ENCODE results near the gene GORASP2.

Gene GORASP2

GRCh38 chr2:171013851-171014250, 84.8 kb downstream of the GORASP2 start:
- Histone ChIP-seq H3K4me1 (no peaks in the 10 kb centered on the region), H4K20me1 (0 out of 2 replicates have a peak, but pooled peaks cover 7% of the 10 kb centered on the region), H3K9me3 (no peaks in the 10 kb centered on the region), H3K27me3 (no peaks in the 10 kb centered on the region), H3K9ac (no peak overlapping the region), H3K4me2 (no peak overlapping the region), H3K4me3 (no peak overlapping the region), H3K36me3 (peaks cover 71% of the 10 kb centered on the region), H3K27ac (no peak overlapping the region)
- TF ChIP-seq Cebpa-rat (IDR thresholded peaks at IDR 0.05), result no peak

GRCh38 chr2:171016125-171016524, 87.1 kb downstream of the GORASP2 start:
- TF ChIP-seq Cebpa-rat (IDR thresholded peaks at IDR 0.05), result no peak
- peaks cover 66% of the 10 kb centered on the region for H3K36me3 ChIP-seq
- no peak overlapping the region for H3K4me3 ChIP-seq
- no peak overlapping the region for H3K4me2 ChIP-seq
- H3K27me3 ChIP-seq, result no peaks in the 10 kb centered on the region
- H4K20me1 ChIP-seq, result 0 out of 2 replicates have a peak, but pooled peaks cover 7% of the 10 kb centered on the region
- H3K9me3 ChIP-seq, result no peaks in the 10 kb centered on the region
- no peak overlapping the region for H3K9ac ChIP-seq
- H3K27ac ChIP-seq, result no peak overlapping the region
- no peaks in the 10 kb centered on the region for H3K4me1 ChIP-seq
